HepG2 (cell line): ENCODE data around the gene ZNF800. TPM values are rescaled to one million over a fixed set of nuclear protein-coding genes. Genes with fewer than 3 reads are reported as not detected.

ENCODE experiments used
- AHDC1 ChIP-seq: sonication (generic); formaldehyde crosslinking; IDR thresholded peaks from 2 replicates; pipeline ENCODE4 v1.5.1; 2020; ENCODE audit warnings: mild to moderate bottlenecking, missing genetic modification reagents, borderline replicate concordance
- DPF2 ChIP-seq: sonication (generic); formaldehyde crosslinking; IDR thresholded peaks from 2 replicates; pipeline ENCODE4 v1.4.0; 2020; ENCODE audit warnings: mild to moderate bottlenecking, low read depth, missing genetic modification reagents, borderline replicate concordance
- FOXP1 ChIP-seq, 2 experiments: fragments of 450-650 bp in 1 of 2; IDR thresholded peaks; 2 replicates each; pipeline ENCODE4 v1.6.1; 2017 to 2018; ENCODE audit warnings: antibody characterized with exemption in 1 of 2
- GTF2F1 ChIP-seq: fragments of 150-350 bp; IDR thresholded peaks from 2 replicates; pipeline ENCODE4 v1.6.1; 2014; ENCODE audit warnings: low read length
- HNRNPH1 ChIP-seq: fragments of 200-400 bp; formaldehyde crosslinking; optimal IDR thresholded peaks from 2 replicates; pipeline ENCODE3; 2017; ENCODE audit warnings: mild to moderate bottlenecking, low read depth, low read length
- KDM2A ChIP-seq: sonication (generic); formaldehyde crosslinking; IDR thresholded peaks from 2 replicates; pipeline ENCODE4 v1.4.0; 2020; ENCODE audit warnings: low read depth, missing genetic modification reagents, borderline replicate concordance
- MBD4 ChIP-seq: IDR thresholded peaks from 2 replicates; pipeline ENCODE4 v1.6.1; 2012; ENCODE audit warnings: low read length, inconsistent platforms, borderline replicate concordance
- RFX1 ChIP-seq: fragments of 450-650 bp; IDR thresholded peaks from 2 replicates; pipeline ENCODE4 v1.6.1; 2017
- SMC3 ChIP-seq: IDR thresholded peaks from 2 replicates; pipeline ENCODE4 v1.6.1; 2011; ENCODE audit warnings: low read length, improper control_type of control experiment
- TCF7L2 ChIP-seq: IDR thresholded peaks from 2 replicates; pipeline ENCODE4 v1.6.1; 2011; ENCODE audit warnings: mild to moderate bottlenecking, low read depth, low read length, moderate library complexity
- THAP9 ChIP-seq: sonication (generic); formaldehyde crosslinking; IDR thresholded peaks from 2 replicates; pipeline ENCODE4; 2020; ENCODE audit warnings: missing genetic modification reagents, mild to moderate bottlenecking, borderline replicate concordance
- U2AF2 ChIP-seq: fragments of 200-400 bp; formaldehyde crosslinking; IDR thresholded peaks from 2 replicates; pipeline ENCODE4 v1.6.1; 2017; ENCODE audit warnings: low read depth, mild to moderate bottlenecking, low read length
- ZFP1 ChIP-seq: IDR thresholded peaks from 2 replicates; pipeline ENCODE4 v1.6.1; 2016
- ZNF225 ChIP-seq: sonication (generic); formaldehyde crosslinking; IDR thresholded peaks from 2 replicates; pipeline ENCODE4 v1.4.0; 2020; ENCODE audit warnings: mild to moderate bottlenecking, missing genetic modification reagents
- ZNF549 ChIP-seq: sonication (generic); formaldehyde crosslinking; IDR thresholded peaks from 2 replicates; pipeline ENCODE4 v1.5.0; 2020; ENCODE audit warnings: missing genetic modification reagents
- ZNF597 ChIP-seq: sonication (generic); formaldehyde crosslinking; IDR thresholded peaks from 2 replicates; pipeline ENCODE4 v1.5.0; 2020; ENCODE audit warnings: missing genetic modification reagents
- ZNF780A ChIP-seq: sonication (generic); formaldehyde crosslinking; IDR thresholded peaks from 2 replicates; pipeline ENCODE4 v1.8.0; 2022; ENCODE audit warnings: mild to moderate bottlenecking, missing genetic modification reagents, moderate library complexity
- polyA plus RNA-seq, 8 experiments: library from polyadenylated mRNA; depleted of rRNA in 3 of 8; stranded (reverse) in 7 of 8; unstranded in 1 of 8; fragments of >200 nt; fragmentation: Illumina TruSeq in 4 of 8; extraction: Trizol in 4 of 8; gene quantifications; 2 replicates each; pipeline versions ENCODE4 v1.2.1 to v1.2.3, GENCODE V29; 2011 to 2016; ENCODE audit warnings: low read depth in 4 of 8, missing spikeins in 1 of 8, mixed read lengths in 1 of 8; ENCODE audit not compliant: insufficient read depth in 1 of 8
- total RNA-seq, 5 experiments: library from RNA; depleted of rRNA; stranded (reverse); fragments of >200 nt; fragmentation: Illumina TruSeq; extraction: Trizol; gene quantifications; 2 replicates each; pipeline ENCODE4 v1.2.3, GENCODE V29; 2016; ENCODE audit warnings: low read depth in 1 of 5
- TF ChIP-seq, protein P1 (sequence below): sonication (generic); formaldehyde crosslinking; IDR thresholded peaks from 2 replicates; pipeline ENCODE4 v1.5.1; 2020; ENCODE audit warnings: missing genetic modification reagents, mild to moderate bottlenecking, borderline replicate concordance

Gene ZNF800
- total and polyA plus RNA-seq, 2 of the 13 experiments (the other 11 are each of a cell fraction or from before 2014, with no cell fraction given) = 7.1 to 12.7 TPM

- no peak for TF ChIP-seq U2AF2
- TF ChIP-seq, protein P1, sequence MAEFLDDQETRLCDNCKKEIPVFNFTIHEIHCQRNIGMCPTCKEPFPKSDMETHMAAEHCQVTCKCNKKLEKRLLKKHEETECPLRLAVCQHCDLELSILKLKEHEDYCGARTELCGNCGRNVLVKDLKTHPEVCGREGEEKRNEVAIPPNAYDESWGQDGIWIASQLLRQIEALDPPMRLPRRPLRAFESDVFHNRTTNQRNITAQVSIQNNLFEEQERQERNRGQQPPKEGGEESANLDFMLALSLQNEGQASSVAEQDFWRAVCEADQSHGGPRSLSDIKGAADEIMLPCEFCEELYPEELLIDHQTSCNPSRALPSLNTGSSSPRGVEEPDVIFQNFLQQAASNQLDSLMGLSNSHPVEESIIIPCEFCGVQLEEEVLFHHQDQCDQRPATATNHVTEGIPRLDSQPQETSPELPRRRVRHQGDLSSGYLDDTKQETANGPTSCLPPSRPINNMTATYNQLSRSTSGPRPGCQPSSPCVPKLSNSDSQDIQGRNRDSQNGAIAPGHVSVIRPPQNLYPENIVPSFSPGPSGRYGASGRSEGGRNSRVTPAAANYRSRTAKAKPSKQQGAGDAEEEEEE (CRISPR knock-in tag) = no peak
- TF ChIP-seq RFX1 = no peak
- TF ChIP-seq KDM2A (CRISPR knock-in tag) = peak; percentile 84; the same call in 1 of the 2 replicates
- no peak for TF ChIP-seq DPF2
- no peak for TF ChIP-seq SMC3
- TF ChIP-seq THAP9 = no peak
- no peak for TF ChIP-seq AHDC1
- TF ChIP-seq ZNF549 (CRISPR knock-in tag) = no peak
- no peak for TF ChIP-seq ZNF597 (CRISPR knock-in tag)
- TF ChIP-seq GTF2F1 = no peak
- no peak for TF ChIP-seq HNRNPH1
- no peak for TF ChIP-seq ZNF780A
- no peak for TF ChIP-seq MBD4
- TF ChIP-seq FOXP1 (IDR thresholded peaks at IDR 0.05) = no peak
- TF ChIP-seq FOXP1 (CRISPR knock-in tag; IDR thresholded peaks at IDR 0.05) = no peak
- no peak for TF ChIP-seq ZNF225
- TF ChIP-seq TCF7L2 = no peak
- TF ChIP-seq ZFP1 (CRISPR knock-in tag) = no peak
These were observed at the start of gene ZNF800 (continued) for GRCh38 chr7:127392566-127393367.
